SH-SY5Y (cell line): ENCODE data around the gene ATP5PF.

Experiments used
- GATA2 ChIP-seq: IDR thresholded peaks from 2 replicates; pipeline ENCODE4 v1.6.1; 2011; ENCODE audit warnings: mild to moderate bottlenecking, low read depth, low read length
- GATA3 ChIP-seq: IDR thresholded peaks from 2 replicates; pipeline ENCODE4 v1.6.1; 2011; ENCODE audit warnings: low read depth, mild to moderate bottlenecking, low read length, moderate library complexity

DNA sequence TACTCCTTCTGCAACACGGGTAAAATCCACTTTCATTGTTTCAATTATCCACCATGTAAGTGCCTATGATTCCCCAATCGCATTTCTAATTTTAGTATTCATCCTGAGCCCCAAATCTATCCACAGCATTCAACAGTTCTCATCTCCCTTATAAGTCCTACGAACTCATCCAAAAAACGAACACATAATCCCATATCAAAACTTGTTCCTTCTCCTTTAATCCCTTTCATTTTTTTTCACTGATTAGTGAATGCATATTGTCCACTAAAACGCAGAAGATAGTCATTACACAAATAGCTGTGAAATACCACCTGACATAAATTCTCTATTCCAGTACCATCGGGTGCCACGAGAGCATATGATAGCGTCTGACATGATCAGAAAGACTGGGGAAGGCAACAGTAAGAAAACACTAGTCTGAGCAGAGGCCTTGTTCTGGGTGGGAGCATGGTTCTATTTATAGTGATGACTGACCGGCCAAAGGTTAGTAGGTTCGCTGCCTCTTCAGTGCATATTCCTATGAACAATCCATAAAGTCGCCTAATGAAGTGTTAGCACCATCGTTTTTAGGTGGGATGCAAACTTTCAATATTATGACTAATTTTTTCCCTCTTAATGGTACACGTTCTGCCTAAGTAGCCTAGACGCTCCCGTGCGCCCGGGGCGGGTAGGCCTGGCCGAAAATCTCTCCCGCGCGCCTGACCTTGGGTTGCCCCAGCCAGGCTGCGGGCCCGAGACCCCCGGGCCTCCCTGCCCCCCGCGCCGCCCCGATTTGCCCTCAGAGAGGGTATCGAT, 648 bp downstream of the ATP5PF start:
- TF ChIP-seq GATA2: no peak
- TF ChIP-seq GATA3: no peak
